DMS153 (cell line): ENCODE results near the gene HOXD8.

Source experiments
- DNase-seq: peaks from one replicate; lab custom pipeline; 2025; lab: John Stamatoyannopoulos, UW

Gene HOXD8

DNA sequence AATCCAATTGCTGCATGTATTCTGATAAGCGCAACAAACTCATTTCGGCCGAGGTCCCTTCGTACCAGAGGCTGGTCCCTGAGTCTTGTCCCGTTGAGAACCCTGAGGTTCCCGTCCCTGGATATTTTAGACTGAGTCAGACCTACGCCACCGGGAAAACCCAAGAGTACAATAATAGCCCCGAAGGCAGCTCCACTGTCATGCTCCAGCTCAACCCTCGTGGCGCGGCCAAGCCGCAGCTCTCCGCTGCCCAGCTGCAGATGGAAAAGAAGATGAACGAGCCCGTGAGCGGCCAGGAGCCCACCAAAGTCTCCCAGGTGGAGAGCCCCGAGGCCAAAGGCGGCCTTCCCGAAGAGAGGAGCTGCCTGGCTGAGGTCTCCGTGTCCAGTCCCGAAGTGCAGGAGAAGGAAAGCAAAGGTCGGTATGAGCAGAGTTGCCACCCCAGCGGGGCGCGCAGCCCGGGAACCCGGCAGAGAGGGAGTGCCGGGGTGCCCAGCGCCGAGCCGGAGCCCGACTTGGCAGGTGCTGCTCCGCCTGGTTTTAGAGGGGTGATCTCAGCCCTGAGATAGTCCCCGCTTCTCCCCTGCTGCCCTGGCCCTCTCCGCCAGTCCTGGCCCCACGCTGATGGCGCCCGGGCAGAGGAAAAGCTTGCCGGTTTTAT is 12.2 kb upstream of the HOXD8 start:
- no peak for DNase-seq

DNA sequence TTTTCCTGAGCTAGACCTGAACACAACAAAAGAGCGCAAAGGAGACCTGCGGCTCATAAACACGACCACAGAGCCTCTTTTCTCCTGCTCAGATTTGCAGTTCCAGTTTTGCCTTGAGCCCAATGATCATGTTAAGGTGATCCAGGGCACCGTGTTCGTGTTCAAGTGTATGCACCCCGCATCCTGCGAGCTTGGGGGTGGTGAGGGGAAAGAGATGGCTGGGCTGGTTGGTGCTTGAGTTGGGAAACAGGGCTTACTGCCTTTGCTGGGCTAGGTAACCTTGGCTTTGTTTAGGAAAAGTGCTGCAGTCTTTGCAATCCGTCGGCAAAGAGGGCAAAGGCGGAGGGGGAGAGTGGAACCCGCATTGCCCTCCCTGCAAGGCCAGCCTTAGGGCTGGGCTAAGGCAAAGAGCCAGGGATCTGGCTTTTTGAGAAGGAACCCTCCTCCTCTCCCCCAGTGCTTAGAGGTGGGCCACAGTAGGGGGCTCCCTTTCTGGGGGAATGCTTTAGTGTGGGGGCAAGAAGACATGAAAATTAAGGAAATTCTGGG is 11.6 kb upstream of the HOXD8 start:
- no peak for DNase-seq

DNA sequence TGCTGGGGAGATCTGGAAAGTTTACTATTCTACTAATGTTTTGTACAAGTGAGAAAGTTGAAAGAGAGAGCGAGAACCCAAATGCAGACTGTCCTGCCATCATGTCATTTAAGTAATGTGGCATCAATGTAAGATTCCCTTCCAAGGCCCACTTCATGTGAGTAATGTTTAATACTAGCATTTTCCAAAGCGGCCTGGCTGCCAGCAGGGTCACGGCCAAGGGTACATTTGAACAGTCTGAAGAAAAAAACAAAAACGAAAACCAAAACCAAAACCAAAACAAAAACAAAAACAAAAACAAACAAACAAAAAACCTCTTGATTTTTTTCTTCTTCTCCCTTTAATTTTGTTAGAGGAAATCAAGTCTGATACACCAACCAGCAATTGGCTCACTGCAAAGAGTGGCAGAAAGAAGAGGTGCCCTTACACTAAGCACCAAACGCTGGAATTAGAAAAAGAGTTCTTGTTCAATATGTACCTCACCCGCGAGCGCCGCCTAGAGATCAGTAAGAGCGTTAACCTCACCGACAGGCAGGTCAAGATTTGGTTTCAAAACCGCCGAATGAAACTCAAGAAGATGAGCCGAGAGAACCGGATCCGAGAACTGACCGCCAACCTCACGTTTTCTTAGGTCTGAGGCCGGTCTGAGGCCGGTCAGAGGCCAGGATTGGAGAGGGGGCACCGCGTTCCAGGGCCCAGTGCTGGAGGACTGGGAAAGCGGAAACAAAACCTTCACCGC is 10.7 kb upstream of the HOXD8 start:
- DNase-seq: peak; percentile 90

DNA sequence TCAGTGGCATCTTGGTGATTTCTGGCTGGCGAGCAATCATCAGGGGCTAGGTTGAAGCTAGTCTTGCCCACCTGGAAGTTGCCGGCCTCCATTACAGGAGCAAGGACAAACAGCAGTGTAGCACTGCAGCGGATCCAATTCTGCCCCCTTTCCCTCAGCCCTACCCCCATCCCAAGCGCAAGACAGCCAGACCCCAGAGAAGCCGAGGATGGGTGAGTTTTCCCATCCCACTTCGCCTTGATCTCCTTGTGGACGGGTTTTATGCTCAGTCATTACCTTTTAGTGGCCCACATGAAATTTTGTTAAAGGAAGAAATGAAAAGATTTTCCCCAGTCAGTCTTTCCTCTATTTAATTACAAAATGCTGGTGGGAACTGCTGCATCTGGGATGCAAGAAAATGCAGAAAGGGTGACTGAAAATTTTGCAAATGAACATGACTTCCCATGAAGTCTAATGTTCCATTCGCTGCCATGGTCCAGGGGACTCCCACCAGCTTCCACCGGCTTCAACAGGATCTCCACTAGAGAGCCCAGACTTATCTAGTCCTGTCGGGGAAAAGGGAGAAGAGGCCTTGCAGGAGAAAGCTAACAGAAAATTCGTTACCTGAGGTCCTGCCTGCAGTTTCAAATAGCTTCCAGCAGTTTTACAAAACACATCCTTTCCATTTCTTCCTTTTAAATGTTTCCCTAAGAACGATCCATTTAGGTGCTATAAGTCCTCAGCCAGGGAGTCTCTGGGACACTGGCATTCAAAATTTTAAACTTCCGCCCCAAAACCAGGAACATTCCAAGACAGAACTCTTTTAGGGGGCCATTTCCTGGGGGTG is 8.9 kb upstream of the HOXD8 start:
- DNase-seq: no peak

DNA sequence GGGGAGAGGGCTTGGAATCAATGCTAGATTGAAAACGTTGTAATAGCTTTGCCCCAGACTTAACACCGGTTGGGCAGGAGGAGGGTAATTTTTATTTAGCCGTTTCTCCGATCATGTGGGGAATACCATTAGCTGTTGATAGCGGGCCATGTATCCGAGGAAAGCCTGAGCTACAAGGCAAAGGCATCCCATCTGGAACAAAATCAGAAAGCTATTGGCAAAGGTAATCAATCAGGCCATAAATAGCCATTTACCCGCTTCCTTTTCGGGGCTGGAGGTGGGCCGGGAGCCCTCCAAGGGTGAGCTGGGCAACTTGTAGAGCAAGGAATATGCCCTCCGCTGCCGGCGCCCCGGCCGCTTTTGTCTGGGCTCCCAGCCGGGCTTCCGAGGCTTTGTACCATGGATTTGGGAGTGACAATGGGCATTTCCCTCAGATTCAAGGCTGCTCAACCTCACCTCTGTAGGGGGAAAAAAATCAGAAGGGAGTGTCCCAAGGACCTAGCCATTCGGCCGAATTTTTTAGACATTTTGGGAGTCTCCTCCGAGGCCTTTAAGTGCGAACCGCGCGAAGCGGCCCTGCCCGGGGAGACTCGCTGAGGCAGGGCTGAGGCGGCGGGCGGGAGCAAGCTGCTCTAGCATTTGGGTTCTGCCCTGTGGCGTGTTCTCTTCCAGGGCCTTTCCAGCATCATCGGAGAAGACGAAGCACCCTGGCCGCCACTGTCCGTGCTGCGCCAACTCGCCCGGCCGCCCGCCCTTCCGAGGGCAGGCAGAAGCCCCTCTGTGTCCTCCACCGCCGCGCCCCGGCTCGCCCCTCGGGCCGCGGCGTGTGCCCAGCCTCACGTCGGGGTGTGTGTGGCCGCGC is 8.1 kb upstream of the HOXD8 start:
- DNase-seq: no peak

DNA sequence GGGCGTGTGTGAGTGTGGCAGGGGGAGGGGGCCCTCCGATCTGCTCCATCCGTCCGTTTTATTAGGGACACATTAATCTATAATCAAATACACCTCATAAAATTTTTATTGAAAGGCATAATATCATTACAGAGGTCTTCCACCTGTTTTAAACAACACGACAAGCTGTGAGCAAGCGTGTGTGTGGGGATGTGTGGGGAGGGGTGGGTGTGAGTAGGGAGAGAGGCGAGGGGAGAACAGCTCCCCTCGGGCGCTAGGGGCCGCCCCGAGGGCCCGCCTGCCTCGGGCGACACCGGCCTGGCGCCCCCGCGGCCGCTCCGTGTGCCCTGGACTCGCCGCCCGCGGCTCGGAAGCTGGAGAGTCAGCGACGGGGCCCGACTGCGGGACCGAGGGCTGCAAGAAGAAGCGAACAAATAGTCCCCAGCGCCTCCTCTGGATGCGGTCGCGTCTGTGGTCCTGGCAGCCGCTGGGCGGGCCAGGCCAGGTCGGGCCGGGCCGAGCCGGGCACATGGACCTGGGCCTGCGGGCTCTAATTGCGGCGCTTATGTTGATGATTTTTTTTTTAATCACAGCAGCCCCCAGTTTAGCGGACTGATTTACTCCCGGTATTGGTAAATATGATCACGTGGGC is 7.3 kb upstream of the HOXD8 start:
- DNase-seq: no peak

DNA sequence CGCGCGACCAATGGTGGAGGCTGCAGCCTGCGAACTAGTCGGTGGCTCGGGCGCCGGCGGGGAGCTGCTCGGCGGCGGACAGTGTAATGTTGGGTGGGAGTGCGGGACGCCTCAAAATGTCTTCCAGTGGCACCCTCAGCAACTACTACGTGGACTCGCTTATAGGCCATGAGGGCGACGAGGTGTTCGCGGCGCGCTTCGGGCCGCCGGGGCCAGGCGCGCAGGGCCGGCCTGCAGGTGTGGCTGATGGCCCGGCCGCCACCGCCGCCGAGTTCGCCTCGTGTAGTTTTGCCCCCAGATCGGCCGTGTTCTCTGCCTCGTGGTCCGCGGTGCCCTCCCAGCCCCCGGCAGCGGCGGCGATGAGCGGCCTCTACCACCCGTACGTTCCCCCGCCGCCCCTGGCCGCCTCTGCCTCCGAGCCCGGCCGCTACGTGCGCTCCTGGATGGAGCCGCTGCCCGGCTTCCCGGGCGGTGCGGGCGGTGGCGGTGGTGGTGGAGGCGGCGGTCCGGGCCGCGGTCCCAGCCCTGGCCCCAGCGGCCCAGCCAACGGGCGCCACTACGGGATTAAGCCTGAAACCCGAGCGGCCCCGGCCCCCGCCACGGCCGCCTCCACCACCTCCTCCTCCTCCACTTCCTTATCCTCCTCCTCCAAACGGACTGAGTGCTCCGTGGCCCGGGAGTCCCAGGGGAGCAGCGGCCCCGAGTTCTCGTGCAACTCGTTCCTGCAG is 6.7 kb upstream of the HOXD8 start, which contains the start of gene HOXD9:
Gene HOXD9, plus strand, starts transcription at position 37 of the 728 bp plus-strand sequence. Its CDS starts 50 bp downstream, at position 87.
- no peak for DNase-seq

DNA sequence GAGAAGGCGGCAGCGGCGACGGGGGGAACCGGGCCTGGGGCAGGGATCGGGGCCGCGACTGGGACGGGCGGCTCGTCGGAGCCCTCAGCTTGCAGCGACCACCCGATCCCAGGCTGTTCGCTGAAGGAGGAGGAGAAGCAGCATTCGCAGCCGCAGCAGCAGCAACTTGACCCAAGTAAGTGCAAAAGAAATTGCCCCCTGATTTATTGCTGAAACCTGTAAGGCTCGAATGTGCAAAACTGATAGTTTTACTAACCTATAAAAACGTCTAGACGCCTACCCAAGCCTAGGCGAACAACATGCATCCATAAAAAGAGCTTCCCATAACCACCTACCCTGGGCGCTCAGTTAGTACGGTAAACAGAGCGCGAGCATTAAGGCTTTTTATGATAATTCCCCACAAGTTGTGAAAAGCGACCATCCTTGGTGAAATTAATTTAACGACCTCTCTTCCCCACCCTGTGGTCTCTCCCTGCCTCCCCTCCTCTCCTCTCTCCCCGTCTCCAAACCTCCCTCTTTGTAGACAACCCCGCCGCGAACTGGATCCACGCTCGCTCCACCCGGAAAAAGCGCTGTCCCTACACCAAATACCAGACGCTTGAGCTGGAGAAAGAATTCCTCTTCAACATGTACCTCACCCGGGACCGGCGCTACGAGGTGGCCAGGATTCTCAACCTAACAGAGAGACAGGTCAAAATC is 5.9 kb upstream of the HOXD8 start:
- no peak for DNase-seq

DNA sequence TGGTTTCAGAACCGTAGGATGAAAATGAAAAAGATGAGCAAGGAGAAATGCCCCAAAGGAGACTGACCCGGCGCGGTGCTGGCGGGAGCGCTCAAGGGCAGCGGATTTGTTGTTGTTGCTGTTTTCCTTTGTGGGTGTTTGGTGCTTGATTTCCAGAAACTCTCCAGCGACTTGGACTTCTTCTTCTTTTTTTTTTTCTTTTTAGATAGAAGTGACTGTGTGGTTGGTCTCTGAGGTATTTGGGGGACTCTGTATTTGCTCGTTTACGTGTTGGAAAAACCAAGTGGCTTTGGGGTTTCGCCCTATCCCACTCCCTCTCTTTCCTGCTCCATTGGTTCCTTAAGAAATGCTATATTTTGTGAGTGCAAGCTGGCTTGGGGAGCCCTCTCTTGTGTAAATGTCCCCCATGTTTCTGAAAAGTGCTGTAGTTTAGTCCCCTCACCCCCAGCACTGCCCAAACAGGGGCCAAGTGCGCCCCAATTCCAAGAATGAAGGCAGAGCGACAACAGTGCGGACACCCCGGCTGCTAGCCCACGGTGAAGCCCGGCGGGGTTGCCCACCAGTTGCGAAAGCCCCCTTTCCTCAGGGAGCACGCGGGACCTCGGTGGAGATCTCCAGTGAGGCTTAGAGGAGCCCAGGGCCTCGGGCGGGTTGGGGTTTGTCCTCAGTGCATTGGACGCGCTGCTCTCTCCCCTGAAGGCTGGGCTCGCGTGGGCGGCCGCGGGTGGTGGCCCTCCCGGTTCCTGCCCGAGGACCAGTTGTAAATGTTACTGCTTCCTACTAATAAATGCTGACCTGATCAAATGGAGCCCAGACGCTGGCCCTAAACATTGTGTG is 5.2 kb upstream of the HOXD8 start:
- no peak for DNase-seq

DNA sequence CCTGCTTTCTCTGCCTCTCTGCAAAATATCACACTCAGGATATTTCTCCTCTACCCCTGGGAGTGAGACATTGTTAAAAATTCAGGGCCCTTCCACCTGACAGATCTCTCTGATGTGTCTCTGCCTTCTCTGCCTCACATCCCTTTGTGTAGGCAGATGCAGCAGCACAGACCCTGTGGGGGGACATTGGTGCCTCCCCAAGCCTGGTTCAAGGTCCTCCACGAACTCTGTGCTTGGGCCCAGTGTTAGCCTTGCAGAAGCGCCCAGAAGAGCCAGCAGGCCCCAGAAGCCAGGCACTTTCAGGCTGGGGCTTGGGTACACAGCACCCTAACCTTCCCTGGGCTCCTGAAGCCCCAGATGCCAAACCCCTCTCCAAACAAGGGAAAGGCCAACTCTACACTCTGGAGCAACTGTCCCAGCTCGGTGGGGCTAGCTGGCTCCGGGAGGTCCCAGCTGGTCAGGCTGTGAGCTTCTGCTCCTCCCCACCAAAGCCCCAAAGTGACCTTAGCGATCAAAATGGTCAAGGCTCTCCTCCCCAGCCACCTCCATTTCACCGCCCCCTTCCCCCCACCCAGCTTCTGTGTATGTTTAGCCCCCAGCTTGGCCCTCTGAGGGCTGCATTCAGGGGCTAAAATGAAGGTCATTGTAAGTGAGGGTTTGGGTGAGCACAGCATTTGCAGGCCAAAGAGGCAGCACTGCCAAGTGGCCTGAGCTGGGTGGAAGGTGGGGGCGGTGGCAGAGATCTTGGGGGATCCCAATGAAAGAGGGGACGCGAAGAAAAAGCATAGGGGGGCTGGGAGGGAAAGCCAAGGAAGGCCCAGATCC is 4.3 kb upstream of the HOXD8 start:
- no peak for DNase-seq

DNA sequence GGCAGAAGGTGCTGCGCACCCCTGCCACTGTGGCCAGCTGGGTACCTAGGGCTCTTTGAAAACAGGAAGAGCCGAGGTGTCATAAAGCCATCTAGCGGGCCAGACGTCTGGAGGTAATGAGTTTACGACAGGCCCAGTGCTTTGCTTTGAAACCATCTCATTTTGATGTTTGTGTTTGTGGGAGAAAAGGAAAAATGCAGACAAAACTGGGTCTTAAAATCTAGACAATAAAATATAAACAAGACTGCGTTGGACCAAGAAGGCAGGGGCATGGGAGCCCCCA is 3.8 kb upstream of the HOXD8 start:
- peak; percentile 76 for DNase-seq

DNA sequence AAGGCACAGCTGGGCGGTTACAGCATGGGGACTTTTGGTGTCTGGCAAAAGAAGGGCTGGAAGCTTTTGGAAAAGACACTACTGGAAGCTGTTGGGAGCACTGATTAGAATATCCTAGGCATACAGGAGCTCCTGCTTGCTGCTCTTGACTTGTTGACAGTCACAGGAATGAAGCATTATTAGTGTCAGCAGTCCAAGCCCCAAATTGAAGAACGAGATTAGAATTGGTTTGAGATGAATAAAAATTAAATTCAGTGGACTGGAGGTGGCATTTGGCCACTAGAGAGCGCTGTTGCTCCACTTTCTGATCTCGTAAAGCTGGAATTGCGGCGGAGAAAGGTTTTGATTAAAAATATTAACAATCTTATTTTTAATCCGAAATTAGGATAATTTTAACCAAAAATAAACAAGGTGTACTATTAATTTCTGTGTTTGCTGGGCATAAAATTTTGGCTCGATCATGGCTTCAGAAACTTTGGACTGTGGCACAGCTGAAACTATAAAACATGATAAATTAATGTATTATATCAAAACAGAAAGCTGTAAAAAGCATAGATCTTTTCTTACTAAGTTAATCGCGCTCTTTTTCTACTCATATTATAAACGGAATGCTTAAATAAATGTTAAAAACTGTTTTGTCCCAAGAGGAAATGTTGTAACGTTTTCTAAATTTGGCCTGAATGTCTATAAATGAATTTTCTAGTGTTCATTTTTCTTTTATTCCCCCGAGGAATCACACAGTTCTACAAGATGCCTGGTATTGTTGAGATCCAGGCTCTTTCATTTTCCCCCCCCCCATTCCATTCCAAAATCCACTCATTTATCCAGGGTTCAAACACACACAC is 2.4 kb upstream of the HOXD8 start:
- DNase-seq: peak; percentile 79

DNA sequence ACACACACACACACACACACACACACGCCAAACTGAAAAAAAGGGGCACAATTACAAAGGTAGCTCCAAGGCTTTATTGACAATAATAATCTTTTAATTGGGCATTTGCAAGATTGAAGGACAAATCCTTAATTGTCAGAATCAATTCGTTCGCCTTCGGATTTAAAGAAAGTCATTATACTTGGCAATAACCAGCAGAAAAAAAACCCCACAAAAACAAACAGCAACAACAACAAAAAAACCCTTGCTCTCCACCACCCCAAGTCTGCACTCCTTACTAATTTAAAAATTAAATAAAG is 1.8 kb upstream of the HOXD8 start:
- DNase-seq: no peak

DNA sequence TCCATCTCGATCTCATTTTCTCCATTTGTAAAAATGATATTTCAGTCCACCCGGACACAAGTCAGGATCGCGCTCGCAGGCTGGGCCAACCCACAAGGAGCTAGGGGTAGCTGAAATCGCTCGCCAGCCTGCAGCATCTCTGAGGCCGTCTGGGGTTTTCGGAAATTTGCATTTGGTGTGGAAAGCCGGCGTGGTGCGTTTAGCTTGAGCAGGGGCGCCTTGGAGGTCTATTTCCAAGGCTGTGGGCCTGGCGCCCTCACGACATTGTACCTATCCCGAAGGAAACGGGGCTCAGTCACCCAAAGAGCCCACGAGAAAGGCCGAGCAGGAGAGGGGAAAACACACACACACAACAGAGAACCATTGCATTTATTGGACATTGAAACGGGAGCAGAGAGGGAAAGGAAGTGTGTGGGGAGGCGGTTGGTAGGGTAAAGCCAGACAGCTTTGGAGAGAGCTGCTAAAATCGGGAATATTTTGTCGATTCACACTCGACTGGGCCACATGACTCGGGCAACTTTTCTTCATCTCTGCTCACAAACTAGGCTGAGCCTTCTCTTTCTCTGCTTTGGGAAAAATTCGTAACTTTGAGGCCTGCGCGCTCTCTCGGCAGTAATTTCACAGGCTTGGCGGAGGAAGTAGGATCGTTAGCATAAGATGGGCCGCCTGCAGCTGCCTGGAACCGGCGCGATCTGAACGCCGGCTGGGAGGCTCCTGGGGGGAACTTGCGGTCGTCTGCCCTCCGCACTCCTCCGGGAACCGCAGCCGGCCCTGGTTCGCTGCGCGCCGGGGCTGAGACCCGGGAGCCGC is 1.1 kb upstream of the HOXD8 start:
- no peak for DNase-seq

DNA sequence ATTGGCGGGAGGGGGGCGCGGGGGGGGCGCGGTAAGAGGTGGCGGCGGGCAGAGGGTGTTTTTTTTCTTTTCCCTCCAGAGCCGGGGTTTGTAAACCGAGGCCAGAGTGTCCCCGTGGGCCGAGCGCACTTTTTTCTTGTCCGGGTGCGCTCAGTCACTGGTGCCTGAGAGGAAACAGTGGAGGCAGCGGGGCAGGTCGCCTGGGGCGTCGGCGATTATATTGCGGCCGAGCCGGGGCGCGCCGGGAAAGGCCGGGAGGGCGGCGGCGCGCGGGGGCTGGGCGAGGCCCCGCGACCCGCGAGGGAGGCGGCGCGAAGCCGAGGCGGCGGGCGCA is 275 bp downstream of the HOXD8 start:
- DNase-seq: no peak

DNA sequence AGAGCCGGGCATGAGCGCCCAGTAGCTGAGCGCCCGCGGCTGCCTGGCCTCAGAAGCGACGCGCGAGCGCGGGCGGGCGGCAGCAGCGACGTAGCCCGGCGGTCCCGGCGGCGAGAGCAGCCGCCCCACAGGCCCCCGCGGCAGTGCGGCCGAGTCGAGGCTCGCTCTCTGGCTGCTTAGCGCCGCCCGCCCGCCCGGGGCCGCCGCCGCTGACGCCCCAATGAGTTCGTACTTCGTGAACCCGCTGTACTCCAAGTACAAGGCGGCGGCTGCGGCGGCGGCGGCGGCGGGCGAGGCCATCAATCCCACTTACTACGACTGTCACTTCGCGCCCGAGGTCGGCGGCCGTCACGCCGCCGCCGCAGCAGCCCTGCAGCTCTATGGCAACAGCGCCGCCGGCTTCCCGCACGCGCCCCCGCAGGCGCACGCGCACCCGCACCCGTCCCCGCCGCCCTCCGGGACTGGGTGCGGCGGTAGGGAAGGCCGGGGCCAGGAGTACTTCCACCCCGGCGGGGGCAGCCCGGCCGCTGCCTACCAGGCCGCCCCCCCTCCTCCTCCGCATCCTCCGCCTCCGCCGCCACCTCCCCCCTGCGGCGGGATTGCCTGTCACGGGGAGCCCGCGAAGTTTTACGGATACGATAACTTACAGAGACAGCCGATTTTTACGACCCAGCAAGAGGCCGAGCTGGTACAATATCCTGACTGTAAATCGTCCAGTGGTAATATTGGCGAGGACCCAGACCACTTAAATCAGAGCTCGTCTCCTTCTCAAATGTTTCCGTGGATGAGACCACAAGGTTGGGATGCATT is 847 bp downstream of the HOXD8 start:
- DNase-seq: no peak
